ENCODE results near the gene OPCML.

OPCML gene

DNA sequence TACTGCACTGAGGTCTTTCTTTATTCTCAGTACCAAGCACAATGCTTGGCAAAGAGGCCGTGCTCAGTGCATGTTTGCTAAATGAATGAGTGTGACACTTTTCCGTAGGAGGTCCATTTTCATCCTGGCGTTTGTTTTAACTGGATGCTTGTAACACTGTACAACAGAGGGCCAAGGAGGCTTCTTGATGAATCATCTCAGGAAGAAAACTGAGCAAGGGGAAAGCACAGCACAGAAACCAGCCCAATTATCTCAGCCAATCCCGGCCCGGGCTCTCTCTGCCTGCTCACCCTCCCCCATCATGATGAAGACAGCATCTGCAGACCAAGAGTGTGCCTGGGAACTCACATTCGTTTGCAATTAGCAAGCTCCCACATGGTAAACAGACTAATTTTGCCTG lies 570.3 kb downstream of the OPCML start:
- DNase-seq: no peak

DNA sequence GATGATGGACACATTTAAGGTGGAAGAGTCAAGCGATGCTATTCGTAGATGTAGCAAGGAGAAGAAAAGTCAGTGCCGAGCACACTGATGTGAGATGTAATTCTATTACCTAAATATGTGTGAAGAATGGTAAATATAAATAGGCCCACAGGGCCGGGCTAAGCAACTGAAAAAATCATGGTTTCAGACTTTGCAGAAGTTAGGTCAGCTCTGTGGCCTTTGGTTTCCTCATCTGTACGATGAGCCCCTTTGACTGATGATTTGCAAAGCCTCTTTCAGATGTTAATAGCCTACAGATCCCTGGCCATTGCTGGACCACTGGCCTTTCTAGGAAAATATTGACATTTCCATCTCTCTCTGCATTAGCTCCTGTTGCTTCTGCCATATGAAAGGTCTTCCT lies 570.8 kb downstream of the OPCML start:
- no peak for DNase-seq

GRCh38 chr11:132960273-132961078 lies 571.8 kb downstream of the OPCML start:
- no peak for DNase-seq

DNA sequence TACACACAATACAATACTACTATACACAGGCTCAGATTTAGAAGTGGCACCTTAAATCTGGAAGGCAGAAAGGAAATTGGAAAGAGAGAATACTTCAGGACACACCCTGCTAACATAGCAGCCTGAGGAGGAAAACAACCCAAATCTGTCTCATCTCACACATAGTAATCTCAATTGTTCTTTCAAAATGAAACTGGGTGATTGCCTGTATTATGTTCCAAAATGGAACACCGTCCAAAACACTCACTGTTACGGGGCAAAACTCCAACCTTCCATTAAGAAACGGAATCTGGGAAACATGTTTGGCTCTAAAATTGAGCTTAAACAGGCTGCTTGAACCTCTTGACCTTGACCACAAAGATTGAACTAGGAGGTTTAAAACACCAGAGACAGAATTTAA lies 572.6 kb downstream of the OPCML start:
- DNase-seq: no peak

DNA sequence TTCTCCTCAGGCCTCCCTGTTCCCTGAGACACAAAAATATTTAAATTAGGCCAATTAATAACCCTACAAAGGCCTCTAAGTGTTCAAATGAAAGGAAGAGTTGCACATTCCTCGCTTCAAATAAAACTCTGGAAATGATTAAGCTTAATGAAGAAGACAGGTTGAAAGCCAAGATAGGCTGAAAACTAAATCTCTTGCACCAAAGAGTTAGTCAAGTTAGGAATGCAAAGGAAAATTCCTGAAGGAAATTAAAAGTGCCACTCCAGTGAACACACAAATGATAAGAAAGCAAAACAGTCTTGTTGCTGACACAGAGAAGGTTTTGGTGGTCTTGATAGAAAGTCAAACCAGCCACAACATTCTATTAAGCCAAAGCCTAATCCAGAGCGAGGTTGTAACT lies 574.4 kb downstream of the OPCML start:
- no peak for DNase-seq

GRCh38 chr11:132948252-132948651 lies 584.0 kb downstream of the OPCML start:
- DNase-seq: no peak

DNA sequence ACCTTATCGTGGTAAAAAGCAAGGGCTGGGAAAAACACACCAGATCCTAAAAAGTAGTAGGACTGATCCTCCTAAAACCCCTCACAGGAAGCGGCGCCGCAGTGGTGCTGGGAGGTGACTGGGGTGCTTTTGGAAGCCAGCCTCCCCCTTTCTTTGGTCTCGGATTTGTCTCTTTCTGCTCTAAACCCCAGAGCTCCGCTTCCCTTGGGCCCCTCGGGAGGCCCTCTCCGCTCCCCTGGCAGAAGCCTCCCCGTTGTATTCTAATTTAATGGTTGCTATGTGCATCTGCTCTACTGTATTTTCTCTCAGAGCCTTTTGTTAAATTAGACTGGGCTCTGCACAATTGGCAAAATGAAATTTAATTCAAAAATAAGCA lies 587.7 kb downstream of the OPCML start:
- no peak for DNase-seq

GRCh38 chr11:132943706-132944568 lies 588.4 kb downstream of the OPCML start:
- DNase-seq: no peak

DNA sequence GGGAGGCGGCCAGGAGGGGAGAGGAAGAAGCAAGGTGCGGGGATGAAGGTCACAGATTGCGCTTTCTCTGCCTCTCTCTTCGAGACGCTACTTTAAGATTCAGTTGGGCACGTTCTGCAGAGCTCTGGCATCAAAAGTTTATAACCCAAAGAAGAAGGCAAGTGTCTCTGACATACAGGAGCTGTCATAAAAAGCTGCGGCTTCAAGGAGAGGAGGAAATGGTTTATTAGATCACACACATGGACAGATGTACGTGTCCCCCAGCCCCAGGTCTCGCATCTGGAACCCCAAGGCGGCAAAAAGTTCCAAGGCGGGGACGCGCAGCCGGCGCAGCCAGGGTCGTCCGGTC lies 589.0 kb downstream of the OPCML start:
- no peak for DNase-seq

- no peak for DNase-seq
Measured at GRCh38 chr11:132942611-132943356, 589.5 kb downstream of the OPCML start.

DNA sequence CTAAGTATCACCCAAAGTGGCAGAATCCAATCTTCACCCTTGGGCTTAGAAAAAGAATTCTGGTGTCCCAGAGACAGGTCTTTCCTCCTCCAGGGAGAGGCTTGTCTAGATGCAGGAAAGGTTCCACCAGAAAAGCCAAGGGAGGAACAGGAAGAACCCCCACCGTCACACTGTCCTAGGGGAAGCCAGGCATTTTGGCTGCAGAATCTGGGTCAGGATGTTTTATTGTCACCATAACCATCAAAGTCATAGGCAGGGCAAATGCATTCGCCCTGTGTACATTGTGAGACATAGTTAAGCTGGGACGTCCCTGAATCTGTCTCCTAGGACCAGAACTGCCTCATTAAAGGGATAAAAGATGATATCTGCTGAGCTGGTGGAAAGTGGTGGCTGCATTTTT lies 590.5 kb downstream of the OPCML start:
- no peak for DNase-seq

- DNase-seq: no peak
Measured at GRCh38 chr11:132941024-132941646, 591.2 kb downstream of the OPCML start.

DNA sequence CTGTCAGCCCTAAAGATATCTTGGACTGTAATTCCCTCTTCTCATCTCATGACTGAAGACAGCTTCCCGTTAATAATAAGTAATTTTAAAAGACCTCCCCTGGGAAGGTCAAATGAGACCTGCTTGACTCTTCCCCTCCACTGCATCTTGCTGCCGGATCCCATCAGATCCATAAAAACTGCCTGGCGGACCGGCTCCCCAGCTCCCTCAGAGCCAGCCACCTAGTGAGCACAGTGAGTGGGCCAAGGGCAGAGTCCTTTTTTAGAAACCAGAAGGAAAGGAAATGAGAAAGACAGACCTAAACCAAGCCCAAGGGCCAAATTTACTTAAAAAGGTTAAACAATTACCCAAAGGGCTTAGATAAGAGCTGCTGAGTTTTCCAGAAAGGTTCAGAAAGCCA lies 595.3 kb downstream of the OPCML start:
- no peak for DNase-seq

DNA sequence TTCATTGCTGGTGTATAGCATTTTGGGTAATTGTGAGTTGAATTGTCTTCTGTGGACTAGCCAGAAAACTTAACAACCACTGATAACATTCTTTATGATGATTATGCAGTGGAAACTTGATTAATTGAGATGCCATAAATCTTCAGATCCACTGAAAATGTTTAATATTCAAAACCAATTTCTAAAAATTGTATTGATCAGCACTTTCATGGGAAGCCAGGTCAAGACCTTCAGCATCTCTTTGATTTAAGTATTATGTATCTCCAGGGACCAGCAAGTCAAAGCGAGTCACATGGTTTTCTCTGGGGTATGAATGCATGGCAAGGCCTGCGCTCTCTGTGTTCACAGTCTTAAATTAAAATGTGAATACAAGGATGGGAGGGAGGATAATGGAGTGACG lies 596.9 kb downstream of the OPCML start:
- no peak for DNase-seq

GRCh38 chr11:132933703-132934102 lies 598.6 kb downstream of the OPCML start:
- DNase-seq: no peak

- no peak for DNase-seq
Measured at GRCh38 chr11:132925825-132926469, 606.4 kb downstream of the OPCML start.

GRCh38 chr11:132921597-132921996 lies 610.7 kb downstream of the OPCML start:
- DNase-seq: no peak

GRCh38 chr11:132920451-132921096 lies 611.7 kb downstream of the OPCML start:
- no peak for DNase-seq

GRCh38 chr11:132914600-132914999 lies 617.7 kb downstream of the OPCML start:
- no peak for DNase-seq

- no peak for DNase-seq
Measured at GRCh38 chr11:132913886-132914285, 618.4 kb downstream of the OPCML start.

DNA sequence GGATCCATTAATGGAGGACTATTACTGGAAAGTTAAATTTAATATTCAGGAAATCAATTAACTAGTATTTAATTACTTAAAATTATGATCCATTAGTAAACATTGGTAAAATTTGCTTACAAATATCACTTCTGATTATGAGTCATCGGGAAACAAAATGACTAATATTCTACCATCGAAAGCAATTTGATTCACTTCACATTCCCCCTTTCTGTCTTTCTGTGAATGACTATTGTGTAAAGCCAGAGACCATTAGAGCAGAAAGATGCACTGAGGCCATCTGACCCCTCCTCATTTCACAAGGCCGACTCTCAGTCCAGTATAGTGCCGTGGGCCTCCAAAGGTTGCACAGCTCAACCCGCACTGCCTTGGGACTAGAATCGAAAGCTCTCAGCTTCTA lies 619.0 kb downstream of the OPCML start:
- no peak for DNase-seq

DNA sequence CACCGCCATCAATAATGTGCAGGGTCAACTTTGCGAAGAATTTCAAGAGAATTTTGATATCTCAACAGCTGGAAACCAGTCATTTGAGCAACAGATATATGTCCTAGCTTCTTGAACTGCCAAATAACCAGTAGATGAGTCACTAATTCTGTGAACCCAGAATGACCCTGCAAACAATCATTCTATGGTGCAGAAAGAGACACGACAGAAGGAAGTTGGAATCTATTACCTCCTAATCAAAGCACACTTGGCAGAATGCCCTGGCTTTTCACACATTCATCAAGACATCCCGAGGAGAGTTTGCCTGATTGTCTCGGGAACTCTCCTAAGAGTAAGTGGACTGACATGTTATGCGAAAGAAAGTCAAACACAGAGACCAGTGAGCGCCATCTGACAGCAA lies 621.1 kb downstream of the OPCML start:
- DNase-seq: no peak
